Astrocyte (in vitro differentiated cells and primary cell): ENCODE measurements around the gene BATF3.

Source experiments
- EZH2 ChIP-seq: IDR thresholded peaks from 2 replicates; pipeline ENCODE4 v1.6.1; 2012; ENCODE audit warnings: mild to moderate bottlenecking, low read length, inconsistent platforms; ENCODE audit not compliant: insufficient read depth
- TF ChIP-seq, protein P1 (sequence below): IDR thresholded peaks from 2 replicates; pipeline ENCODE4 v1.5.1; 2011; ENCODE audit warnings: low read depth, mild to moderate bottlenecking, inconsistent platforms, low read length, moderate library complexity; ENCODE audit not compliant: insufficient read depth

DNA sequence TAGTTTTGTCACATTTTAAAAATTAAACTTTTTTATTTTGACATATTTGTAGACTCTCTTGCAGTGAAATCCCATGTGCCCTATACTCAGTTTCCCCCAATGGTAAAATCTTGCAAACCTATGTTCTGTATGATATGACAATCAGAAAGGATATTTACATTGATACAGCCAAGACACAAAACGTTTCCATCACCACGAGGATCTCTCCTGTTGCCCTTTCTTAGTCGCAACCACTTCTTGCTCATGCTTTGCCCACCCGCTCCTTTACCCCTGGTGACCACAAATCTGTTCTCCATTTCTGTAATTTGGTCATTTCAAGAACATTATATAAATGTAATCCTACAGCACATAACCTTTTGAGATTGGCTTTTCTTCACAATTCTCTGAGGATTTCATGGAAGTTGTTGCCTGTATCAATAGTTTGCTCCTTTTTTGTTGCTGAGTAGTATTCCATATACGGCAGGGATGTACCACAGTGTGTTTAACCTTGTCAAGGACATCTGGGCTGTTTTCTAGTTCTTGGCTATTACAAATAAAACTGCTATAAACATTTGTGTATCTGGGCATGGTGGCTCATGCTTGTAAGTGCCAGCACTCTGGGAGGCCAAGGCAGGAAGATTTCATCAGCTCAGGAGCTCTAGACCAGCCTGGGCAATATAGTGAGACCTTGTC lies 14.0 kb upstream of the BATF3 start:
- TF ChIP-seq, protein P1, sequence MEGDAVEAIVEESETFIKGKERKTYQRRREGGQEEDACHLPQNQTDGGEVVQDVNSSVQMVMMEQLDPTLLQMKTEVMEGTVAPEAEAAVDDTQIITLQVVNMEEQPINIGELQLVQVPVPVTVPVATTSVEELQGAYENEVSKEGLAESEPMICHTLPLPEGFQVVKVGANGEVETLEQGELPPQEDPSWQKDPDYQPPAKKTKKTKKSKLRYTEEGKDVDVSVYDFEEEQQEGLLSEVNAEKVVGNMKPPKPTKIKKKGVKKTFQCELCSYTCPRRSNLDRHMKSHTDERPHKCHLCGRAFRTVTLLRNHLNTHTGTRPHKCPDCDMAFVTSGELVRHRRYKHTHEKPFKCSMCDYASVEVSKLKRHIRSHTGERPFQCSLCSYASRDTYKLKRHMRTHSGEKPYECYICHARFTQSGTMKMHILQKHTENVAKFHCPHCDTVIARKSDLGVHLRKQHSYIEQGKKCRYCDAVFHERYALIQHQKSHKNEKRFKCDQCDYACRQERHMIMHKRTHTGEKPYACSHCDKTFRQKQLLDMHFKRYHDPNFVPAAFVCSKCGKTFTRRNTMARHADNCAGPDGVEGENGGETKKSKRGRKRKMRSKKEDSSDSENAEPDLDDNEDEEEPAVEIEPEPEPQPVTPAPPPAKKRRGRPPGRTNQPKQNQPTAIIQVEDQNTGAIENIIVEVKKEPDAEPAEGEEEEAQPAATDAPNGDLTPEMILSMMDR, result no peak
- TF ChIP-seq EZH2, result no peak
